ENCODE results near the gene SMIM22. TPM values are rescaled to one million over a fixed set of nuclear protein-coding genes. Genes with fewer than 3 reads are reported as not detected.

SMIM22 gene
- total RNA-seq = 10 to 100 TPM in 2 of 3 donors, not detected in 1; 49.0 to 58.7 TPM

DNA sequence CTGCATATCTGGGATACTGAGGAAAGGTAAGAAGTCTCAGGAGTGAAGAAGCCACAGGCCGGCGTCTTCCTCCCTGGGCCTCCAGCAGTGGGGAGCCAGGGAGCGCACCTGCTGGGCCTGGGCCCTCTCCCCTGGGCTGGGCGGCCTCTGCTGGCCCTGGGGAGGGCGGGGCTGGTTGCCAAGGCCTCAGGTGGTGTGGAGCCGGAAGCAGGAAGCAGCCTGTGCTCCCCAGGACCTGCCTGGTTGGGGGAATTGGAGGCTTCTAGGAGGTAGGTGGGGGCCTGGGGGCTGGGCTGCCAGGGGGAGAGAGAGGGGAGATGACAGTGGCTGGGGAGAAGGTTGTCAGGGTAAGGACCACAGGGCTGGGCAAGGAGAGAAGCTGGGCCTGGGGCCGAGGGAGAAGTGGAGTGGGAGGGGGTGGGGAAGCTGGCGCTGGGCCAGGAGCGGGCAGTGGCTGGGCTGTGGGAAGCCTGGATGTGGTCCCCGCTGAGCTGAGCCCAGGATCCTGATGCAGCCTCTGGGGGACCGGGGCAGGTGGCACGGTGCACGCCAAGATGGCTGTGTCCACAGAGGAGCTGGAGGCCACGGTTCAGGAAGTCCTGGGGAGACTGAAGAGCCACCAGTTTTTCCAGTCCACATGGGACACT is at the start of gene SMIM22:
Gene SMIM22, plus strand, starts transcription at position 189 of the 647 bp plus-strand sequence. Its CDS starts 366 bp downstream, at position 555.
- Histone ChIP-seq H3K4me1 (no peaks in the 10 kb centered on the region), H3K27me3 (no peaks in the 10 kb centered on the region), H3K4me3 (peak within 1 kb of the TSS in 2 of 3 donors; percentile 47 to 58), H3K9me3 (no peaks in the 10 kb centered on the region), H3K36me3 (no peaks in the 10 kb centered on the region), H3K27ac (peak within 1 kb of the TSS; percentile 78 to 84)
- no peak for TF ChIP-seq CTCF (IDR thresholded peaks at IDR 0.05)
- no peak for TF ChIP-seq POLR2AphosphoS5 (IDR thresholded peaks at IDR 0.05)
- TF ChIP-seq POLR2A (IDR thresholded peaks at IDR 0.05) = no peak
- no peak for DNase-seq (ENCODE audit: low spot score in 2 of 2)
- intact Hi-C loops (cut with DNase I; ENCODE audit: low total_unique reads) = no loop called here

GRCh38 chr16:4746215-4746614 is 49.0 kb upstream of the SMIM22 start:
- H3K4me3 ChIP-seq = no peak overlapping the region
- no peaks in the 10 kb centered on the region for H3K9me3 ChIP-seq
- TF ChIP-seq POLR2AphosphoS5 (IDR thresholded peaks at IDR 0.05) (no peak), CTCF (IDR thresholded peaks at IDR 0.05) (no peak), POLR2A (IDR thresholded peaks at IDR 0.05) (no peak)
- no peaks in the 10 kb centered on the region for H3K4me1 ChIP-seq
- intact Hi-C loops (cut with DNase I; ENCODE audit: low total_unique reads) = no loop called here
- H3K36me3 ChIP-seq = no peaks in the 10 kb centered on the region
- no peaks in the 10 kb centered on the region for H3K27me3 ChIP-seq
- no peak overlapping the region for H3K27ac ChIP-seq
- no peak for DNase-seq (ENCODE audit: low spot score in 2 of 2)

DNA sequence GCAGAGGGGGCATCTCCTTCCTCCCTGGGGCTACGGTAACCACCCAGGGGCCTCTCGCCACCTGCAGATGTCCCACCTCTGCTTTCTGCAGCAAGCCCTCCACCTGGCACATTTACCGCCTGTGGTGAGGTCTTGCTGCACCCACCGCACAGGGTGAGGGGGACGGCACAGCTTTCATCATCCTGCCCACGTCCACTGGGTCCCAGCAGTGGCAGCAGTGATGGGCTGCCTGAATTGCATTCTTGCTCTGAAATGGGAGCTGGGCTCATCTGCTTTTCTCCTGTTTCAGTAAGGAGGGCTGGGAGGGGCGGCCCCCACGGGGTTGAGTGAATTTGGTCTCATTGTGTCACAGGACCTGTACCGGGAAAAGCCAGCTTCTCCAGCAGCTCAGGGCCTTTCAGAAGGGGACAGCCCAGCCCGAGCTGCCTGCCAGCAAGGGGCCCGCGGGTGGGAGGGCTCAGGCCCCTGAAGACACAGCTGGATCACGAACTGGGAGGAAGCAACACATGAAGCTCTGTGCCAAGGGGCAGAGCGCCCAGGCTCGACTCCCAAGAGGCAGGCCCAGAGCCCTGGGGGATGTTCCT is 48.1 kb upstream of the SMIM22 start:
- peaks cover 2% of the 10 kb centered on the region for H3K36me3 ChIP-seq
- H3K4me3 ChIP-seq = no peak overlapping the region
- no peaks in the 10 kb centered on the region for H3K9me3 ChIP-seq
- no peak for DNase-seq (ENCODE audit: low spot score in 2 of 2)
- no peak overlapping the region for H3K27ac ChIP-seq
- TF ChIP-seq POLR2A (IDR thresholded peaks at IDR 0.05) = no peak
- no peak for TF ChIP-seq POLR2AphosphoS5 (IDR thresholded peaks at IDR 0.05)
- no peak for TF ChIP-seq CTCF (IDR thresholded peaks at IDR 0.05)
- no peaks in the 10 kb centered on the region for H3K27me3 ChIP-seq
- no peaks in the 10 kb centered on the region for H3K4me1 ChIP-seq
- intact Hi-C loops (cut with DNase I; ENCODE audit: low total_unique reads) = no loop called here

DNA sequence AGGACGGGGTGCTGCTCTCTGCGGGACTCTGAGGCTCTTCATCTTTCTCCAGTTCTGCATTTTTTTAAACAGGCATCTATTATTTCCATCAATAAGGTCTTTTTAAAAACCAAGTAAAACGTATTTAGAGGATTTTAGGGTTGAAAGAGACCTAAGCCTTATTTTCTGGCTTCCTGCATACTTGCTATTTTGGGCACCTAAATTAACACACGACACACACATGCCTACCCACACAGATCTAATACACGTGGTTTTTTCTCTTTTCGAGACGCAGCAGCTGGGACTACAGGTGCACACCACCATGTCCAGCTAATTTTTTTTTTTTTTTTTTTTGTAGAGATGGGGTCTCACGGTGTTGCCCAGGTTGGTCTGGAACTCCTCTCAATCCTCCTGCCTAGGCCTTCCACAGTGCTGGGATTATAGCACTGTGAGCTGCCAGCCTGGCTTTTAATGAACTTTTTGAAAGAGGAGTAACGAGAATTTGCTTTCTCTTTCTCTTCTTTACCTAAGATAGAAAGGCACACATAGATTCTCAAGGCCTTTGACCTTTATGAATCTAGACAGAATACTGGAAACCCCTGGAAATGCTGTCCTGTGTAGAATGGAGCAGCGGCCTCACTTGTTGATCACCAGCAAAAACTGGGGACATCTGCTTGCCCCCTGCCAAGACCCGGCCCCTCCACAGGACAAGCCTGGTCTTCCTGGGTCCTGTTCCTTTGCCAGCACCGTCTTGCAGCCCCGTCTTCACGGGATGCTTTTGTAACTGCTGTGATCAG is 47.1 kb upstream of the SMIM22 start:
- Histone ChIP-seq H3K27me3 (no peaks in the 10 kb centered on the region), H3K4me1 (no peaks in the 10 kb centered on the region), H3K4me3 (no peak overlapping the region), H3K9me3 (no peaks in the 10 kb centered on the region), H3K36me3 (peaks cover 11% of the 10 kb centered on the region), H3K27ac (no peak overlapping the region)
- TF ChIP-seq POLR2AphosphoS5 (IDR thresholded peaks at IDR 0.05) = no peak
- no peak for TF ChIP-seq CTCF (IDR thresholded peaks at IDR 0.05)
- no peak for TF ChIP-seq POLR2A (IDR thresholded peaks at IDR 0.05)
- intact Hi-C loops (cut with DNase I; ENCODE audit: low total_unique reads) = no loop called here
- DNase-seq (ENCODE audit: low spot score in 2 of 2) = no peak
